Hematopoietic multipotent progenitor cell treated with erythropoietin and hydrocortisone succinate and interleukin-3 and kit ligand, for 6 days (in vitro differentiated cells): Measurements from ENCODE around the gene RIOX2.

Source experiments
- DNase-seq: peaks from one replicate; pipeline ENCODE4 v3.0.0-alpha.2; 2015

Gene RIOX2

DNA sequence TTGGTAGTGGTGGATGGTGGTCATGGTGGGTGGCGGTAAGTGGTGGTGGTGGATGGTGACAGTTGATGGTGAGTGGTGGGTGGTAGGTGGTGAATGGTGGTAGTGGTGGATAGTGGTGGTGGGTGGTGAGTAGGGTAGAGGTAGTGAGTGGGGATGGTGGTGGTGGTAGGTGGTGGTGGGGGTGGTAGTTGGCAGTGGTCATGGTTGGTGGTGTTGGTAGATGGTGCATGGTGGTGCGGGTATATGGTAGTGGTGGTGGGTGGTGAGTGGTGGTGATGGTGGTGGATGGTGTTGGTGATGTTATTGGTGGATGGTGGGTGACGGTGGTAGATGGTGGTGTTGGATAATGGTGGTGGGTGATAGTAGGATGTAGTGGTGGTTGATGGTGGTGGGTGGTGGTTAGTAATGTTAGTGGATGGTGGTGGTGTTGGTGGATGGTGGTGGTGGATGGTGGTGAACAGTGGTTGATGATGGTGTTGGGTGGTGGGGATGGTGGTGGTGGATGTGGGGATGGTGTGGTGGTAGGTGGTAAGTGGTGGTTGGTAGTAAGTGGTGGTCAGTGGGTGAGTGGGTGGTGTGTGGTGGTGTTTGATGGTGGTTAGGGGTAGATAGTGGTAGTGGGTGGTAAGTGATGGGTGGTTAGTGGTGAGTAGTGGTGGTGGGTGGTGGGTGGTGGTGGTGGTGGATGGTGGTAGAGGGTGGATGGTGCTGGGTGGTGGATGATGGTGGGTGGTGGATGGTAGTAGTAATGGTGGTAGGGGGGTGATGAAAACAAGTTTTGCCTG is 16.7 kb upstream of the RIOX2 start:
- no peak for DNase-seq

DNA sequence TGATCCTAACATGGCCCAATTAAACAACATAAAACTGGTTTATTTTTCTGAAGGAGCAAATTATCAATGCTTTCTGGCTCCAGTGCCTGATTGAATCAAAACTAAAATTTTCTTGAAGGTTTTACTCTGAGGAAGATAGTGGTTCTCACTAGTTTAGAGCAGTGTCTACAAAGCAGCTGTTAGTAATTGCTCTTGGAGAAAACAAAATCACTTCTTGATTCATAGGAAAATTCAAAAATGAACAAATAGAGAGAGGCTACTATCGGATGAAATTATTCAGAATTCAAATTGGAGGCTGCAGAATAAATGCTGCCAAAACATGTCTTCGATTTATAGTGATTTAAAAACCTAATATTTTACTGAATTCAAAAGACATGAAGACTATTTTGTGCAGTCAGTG is 15.1 kb upstream of the RIOX2 start:
- no peak for DNase-seq

DNA sequence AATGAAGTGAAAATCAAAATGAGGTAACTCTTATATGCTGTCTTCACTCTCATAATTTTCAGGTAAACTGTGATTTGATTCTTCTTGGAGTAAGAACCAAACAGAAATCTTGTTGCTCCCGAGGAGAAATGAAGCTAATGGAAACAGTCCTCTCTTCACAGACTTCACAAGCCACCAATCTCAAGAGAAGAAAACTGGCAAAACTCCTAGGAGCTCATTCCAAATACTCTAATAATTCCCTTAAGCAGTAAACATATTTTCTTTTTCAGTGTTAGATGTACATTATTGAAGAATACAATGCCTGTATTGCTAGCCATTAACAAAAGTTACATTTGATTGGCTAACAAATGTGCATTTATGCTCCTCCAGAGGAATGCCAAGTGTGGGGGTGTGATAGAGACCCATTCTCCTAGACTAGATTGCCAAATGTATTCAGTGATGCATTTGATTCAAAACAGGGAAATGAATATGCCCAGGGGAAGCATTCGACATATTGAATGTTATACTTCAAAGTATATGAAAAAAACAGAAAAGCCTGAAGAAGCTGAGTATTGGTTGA is 11.8 kb upstream of the RIOX2 start:
- DNase-seq, result no peak

DNA sequence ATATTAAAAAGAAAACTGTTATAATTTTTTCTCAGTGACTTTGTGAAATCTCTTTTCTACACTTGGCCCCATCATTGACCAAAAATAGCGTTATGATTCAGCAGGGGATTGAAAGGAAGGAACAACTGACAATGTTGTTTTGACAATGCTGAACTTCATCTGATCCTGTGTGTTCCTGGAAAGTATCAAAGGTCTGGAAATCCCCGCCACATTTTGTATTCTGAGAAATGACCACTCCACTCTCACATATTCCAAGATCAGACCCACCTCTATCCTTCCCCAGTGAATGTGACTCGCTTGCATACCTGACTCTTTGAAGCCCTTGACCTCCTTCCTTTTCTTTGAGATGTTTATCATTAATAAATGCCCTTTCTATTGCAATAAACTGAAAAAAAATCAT is 9.7 kb upstream of the RIOX2 start:
- no peak for DNase-seq

DNA sequence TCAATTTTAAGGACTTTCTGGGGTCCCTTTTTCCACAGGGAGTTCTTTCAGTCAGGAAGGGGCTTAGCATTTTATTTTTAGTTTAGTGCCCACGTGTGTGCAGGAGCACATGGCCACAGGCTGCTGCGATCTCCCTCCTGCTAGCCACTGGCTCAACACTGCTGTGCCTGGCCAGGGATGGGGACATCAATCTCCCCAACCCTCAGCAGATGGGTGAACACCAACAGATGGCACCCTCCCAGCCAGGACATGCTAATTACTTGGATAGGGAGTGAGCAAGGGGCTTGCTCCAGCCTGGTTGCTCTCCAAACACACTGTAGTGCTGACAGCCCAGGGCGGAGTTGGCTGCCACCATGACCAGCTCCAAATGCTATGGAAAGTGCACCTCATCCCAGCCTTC is 7.4 kb upstream of the RIOX2 start:
- DNase-seq, result no peak

DNA sequence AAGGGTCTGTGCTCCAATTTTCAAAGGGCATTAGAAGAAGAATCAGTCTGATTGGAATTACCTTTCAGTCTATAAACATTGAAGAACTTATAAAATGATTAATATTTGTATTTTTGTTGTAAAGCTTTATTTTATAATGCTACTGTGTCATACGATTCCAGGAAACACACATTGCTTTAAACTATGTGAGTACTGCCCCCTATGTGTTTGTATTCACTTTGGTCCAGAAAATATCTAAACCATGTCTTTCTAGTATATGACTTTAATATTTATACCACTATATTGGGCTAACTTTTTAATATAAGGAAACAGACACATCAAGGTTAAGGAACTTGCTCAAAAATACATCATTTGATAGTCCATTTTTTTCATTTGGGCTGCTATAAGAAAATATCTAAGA is 3.2 kb upstream of the RIOX2 start:
- DNase-seq, result no peak

DNA sequence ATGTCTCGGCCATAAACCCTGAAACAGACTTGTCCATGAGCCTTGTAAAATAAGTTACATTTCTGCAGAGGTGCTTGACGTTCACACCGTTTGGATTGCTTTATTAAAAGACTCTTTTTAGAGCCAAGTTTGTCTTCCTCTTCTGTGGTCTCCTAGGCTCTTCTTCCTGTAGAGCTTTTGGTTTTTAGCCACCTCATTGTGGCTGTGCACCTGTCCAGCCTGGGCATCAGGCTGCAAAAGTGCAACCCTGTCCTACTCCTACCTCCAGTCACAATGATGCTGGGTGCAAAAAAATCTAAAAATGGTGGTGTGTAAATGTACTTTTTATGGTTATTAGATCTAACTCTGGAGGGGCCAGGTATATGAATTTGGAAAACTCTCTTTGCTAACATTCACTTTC is 2.8 kb upstream of the RIOX2 start:
- DNase-seq, result no peak

DNA sequence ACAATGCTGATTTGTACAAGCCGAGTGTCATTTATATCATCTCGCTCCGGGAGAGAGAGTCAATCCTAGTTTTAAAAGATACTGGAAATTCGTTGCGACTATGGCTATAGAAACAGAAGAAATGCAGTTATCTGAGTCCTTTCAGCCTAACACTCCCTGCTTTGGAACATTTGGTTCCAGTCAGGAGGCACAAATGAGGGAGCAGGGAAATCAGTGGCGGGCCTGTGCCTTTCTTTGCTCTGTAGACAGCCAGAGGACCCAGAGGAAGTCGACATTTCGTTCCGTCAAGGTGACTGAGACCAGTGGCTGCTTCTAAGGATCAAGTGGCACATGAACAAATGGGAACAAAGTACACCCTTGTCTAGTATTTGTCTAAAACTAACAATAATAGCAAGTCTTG is 745 bp upstream of the RIOX2 start:
- DNase-seq, result no peak

DNA sequence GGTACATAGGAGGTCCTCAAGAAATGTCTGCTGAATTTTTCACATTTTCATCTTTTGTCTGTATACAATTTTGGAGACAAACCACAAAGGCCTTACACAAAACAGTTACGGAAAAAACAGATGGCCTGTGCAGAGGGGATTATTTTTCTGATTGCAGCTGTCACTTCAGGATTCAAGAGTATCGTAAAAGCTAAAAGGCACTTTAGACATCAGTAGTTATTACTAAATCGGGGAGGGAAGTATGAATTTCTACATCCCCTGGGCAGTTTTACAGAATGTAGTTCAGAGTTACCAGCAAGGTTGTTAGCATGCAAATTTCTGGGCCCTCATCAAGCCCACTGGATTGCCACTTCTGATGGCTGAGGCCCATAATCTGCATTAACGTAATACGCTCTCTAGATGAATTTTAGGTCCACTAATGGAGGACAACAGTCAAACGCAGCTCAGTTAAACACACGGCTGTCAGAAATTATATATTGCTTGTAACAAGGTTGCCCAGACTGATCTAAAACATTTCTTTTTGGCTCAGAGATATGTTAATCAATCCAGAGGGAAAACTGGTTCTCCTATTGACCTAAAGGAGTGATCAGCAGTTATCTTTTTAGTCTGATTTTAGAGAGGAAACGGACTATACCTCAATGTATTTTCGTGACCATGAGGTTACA is 1.1 kb downstream of the RIOX2 start:
- DNase-seq, result no peak

DNA sequence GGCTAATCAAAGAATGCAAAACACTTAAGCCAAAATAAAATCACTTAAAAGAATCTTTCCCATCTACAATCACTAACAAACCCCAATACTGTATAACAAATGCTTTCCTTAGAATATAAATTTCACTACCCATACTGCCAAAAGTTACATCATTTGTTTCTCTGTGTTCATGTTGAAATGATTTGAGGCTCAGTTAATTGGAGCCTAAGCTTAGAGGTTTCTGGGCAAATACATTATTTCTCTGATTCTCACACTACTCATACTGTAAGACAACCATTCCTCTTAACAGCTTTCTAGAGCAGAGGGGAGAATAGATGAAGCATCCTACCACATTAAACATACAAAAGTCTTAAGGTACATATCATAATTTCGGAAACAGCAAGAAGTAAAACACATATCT is 2.1 kb downstream of the RIOX2 start:
- no peak for DNase-seq

DNA sequence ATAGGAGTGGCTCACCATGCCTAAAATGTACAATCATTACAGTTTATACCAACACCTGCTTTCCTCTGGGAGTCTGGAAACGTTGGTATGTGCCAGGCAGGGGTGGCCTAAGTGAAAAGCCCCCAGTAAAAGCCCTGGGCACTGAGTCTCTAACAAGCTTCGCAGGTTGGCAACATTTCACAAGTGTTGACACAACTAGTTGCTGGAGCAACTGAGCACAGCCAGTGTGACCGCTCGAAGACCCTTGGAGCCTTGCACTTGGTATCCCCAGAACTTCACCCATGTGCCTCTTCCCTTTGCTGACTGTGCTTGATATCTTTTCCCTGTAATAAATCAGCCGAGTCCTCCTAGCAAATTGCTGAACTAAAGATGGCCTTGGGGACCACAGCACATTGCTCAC is 2.7 kb downstream of the RIOX2 start:
- no peak for DNase-seq

DNA sequence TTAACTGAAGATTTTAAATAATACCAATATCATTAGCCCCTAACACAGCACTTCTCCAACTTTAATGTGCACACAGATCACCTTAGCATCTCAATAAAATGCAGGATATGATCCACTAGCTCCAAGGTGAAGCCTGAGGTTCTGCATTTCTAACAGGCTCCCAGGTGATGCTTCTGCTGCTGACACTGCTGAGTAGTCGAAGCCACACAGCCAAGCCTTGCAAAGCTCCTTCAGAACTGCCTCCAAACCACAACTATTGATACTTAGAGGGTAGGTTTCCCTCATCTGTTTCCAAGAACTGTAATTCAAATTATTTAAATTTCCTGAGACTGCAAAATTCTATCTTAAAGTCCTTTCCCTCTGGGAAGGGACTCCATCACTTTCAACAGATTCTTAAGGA is 3.9 kb downstream of the RIOX2 start:
- no peak for DNase-seq

DNA sequence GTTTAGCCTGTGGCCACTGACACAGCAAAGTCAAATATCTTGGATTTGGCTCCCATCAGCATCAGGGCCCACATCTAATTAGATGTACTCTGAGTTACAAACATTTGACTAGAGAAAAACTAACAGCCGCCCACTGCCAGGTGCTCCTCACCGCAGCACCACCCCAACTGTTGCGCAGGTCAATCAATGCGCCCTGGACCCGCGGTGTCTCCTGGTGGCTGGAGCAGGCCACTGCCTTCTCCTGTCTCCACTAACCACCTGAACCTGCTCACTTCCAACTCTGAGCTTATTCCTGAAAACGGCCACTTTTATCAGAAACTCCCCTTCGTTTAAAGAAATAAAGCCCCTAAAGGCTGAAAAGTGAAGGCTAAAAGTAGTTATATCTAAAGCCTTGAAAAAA is 4.3 kb downstream of the RIOX2 start:
- no peak for DNase-seq

DNA sequence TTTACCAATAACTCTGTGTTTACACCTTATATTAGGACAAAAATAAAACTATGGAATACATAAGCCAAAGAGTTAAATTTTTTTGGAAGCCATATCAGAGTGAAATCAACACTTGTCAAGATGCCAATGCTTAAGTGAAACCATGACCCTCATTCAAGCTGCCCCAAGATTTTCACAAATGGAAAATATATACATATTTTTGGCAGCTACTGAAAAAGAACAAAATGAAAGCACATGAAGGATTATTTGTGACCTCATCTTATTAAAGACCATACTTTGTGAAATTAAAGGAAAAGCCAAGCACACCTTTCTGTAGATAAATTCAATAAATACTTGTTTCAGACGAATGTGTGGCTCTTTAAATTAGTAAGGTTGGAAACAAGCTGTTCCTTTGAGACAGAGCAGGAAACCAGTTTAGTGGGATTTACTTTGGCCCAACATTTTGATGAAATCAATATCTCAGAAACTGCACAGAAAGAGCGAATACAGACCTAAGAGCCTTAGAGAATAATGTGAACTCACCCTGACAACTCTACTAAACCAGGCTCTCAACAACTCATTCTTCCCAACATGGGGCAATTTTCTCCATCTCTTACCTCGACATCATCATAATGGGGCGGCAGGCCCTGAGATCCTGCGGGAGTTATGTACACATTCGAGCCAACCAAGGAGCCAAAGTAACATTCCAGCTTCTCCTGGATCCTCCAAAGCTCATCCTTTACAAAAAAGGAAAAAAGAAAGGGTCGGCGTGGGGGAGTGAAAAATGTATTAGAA is 11.1 kb downstream of the RIOX2 start:
- no peak for DNase-seq

DNA sequence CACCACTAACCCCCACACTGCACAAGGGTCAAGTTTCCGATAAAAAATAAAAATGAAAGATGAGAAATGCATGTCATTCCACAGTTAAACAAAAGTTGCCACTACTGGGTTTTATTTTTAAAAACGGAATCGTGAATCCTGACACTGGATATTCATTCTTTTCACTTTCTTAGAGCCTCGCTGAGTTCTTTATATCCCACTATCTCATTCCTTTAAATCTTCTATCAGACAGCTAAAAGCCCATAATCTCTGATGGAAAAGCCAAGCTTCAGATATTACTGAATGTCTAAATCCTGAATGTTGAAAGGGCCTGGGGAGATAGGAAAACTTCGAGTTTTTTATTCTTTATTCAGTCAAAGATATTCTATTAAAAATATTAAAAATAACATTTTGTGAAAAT is 11.7 kb downstream of the RIOX2 start:
- DNase-seq, result no peak

DNA sequence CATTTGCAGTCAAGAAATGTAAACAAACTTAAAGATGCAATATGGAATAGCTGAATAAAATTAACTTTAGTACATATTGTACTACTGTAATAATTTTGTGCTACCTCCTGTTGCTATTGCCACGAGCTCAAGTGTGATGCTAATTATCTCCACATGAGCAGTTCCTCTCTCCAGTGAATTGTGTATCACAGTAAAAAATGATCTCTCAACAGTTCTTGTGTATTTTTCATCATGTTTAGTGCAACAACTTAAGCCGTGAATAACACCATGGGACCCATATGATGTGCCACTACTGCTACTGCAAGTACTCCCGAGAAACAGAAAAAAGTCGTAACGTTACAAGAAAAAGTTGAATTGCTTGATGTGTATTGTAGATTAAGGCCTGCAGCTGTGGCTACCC is 12.4 kb downstream of the RIOX2 start:
- no peak for DNase-seq

DNA sequence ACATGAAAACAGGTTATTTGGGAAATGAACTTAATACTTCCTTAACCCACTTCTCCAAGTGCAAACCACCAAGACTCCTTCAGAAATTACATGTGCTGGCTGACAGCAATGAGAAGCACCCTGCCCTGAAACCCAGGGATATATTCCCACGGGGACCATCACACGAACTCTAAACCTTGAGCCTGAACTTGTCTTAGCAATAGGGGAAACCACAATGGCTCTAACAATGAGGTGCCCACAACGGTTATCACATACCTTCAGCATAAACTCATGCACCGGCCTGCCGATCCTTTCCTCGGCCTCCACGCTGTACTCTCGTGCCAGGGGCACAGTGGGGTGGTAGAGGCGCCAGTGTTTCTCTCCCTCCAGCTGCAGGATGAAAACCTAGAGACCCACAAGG is 13.4 kb downstream of the RIOX2 start:
- DNase-seq, result no peak

DNA sequence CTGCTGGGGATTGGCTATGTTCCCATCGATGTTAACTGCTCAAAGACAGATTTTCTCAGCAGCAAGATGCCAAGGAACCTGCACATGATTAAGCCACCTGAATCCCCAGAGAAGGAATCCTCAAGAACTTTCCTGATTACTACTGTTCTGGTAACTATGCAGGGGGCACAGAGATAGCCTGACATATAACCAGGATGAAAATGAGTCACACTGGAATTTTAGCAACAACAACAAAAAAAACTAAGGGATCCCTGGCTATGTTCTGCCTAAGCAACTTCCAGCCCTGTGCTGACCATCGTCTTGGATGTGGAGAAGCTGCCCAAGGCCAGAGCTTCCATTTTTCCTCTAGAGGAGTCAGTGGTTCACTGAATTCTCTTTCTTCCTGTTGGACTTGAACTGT is 13.8 kb downstream of the RIOX2 start:
- no peak for DNase-seq

DNA sequence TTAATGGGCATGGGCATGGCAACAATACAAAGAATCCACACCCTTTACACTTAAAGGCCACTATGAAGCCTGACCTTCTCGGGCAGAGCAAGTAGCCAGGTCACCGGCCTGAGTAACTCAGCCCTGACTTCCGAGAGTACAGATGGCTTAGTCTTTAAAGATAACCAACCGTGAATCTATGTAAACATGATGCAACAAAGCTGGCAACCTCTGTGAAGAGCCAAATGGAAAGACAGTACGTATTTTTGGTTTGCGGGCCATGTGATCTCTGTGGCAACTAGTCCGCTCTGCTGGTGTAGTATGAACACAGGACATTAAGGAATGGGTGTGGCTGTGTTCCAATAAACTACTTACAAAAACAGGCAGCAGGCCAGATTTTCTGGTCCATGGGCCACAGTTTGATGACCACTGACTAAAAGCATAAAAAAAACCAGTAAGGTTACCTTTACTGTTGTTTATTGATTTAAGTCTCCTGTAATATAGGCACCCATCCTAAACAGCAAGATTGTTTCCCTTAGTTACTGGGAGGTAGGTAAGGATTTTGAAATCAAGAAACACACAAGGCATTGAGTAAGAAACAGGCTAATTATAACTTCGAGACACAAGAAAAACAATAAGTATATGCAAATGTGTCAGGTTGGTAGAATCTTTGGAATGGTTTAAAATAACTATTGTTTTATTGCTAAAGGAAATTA is 14.5 kb downstream of the RIOX2 start:
- no peak for DNase-seq

DNA sequence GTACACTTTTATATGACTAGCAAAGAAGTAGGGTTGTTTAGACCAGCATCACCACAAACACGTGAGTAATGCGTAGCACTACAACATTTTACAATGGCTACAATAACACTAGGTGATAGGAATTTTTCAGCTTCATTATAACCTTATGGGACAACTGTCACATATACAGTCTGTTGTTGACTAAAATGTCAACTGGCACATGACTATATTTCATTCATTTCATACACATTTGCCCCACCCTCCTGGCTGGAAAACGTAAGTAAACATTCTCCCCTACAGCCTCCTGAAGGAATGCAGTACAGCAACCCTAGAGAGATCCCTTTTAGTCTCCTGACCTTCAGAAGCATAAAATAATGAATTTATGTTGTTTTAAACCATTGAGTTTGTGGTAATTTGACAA is 16.2 kb downstream of the RIOX2 start:
- DNase-seq, result no peak

DNA sequence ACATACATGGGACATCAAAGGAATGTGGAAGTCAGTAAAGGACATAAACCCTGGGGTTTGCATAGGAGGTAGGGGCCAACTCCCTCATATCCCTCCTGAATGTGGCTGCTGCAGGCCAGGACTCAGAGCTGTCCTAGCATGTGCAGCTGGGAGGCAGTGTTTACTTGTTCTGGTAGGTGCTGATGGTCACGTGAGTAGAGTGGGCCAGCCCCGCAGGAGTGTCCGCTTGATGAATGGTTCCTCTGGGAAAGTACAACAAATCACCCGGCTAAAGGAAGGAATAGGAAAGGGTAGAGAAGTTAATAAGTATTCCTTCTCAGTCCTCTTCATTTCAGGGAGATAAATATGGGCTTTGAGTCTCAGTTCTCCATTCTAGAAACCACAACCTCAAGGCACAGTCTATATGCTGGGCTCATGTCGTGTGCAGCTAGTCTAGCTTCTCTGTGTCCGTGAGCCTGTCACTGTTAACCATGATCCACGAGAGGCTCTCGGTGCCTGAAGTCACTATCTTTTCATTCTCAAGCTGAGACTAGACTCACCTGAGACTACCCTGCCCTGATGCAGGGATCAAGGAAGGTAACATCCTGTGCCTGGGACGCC is 17.9 kb downstream of the RIOX2 start:
- no peak for DNase-seq

DNA sequence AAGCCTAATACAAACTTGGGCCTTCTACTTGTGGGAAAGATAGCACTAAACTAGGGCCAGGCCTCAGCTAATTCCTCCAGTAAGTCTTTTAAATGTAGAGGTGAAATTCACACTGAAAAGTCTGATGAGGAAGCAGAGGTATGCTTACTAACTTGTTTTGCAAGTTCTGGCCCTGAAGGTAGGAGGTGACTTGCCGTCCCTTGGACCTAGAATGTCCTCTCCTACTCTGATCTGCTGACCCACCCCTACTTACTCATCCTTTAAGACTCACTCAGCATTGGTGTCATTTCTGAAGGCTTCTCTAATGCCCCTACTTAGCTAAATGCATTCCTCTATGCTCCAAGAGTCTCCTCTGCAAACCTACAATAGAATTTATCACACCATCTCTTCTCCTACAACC is 19.4 kb downstream of the RIOX2 start:
- DNase-seq, result no peak

DNA sequence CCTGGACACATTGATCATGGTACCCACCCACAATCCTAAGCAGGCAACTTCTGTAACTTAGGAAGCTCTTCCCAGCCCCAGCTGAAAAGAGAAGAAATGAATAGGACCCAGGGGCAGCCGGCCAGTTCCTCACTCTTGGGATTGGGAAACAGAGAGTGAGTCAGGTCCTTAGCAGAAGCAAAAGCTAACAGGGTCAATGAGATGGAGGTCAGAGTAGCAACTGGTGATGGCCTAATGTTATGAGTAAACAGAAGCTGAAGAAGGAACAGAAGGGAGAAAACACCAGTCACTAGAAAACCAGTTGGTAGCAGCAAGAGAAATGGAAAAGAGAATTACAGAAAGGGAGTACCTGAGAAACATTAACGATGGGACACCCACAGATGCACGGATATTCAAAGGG is 20.0 kb downstream of the RIOX2 start:
- no peak for DNase-seq
